GM12878 (cell line): ENCODE measurements around the gene RASL12. TPM values are rescaled to one million over a fixed set of nuclear protein-coding genes. Genes with fewer than 3 reads are reported as not detected.

Experiments used
- ATAC-seq: fragments of 200-7000 bp; cut with Tn5 transposase; 3 replicates; pipeline ENCODE4 v1.9.1; 2020; ENCODE audit warnings: mild to moderate bottlenecking, moderate library complexity
- BruUV-seq: library from RNA; stranded (reverse); fragments of 400-500 nt; replicated peaks from 2 replicates; lab custom pipeline; 2021; lab: Mats Ljungman, UMichigan
- CTCF ChIA-PET: fragments of 300-600 bp; sonication (Branson Sonifier 250); formaldehyde crosslinking; extraction: SDS; loops from one replicate; lab custom pipeline; 2021; ENCODE audit warnings: inconsistent platforms; lab: Yijun Ruan, JAX
- POLR2A ChIA-PET: fragments of 350-600 bp; formaldehyde crosslinking; extraction: SDS; loops from one replicate; lab custom pipeline; 2021; ENCODE audit warnings: inconsistent platforms; lab: Charles Lee
- RAD21 ChIA-PET: fragments of 300-600 bp; sonication (Branson Sonifier 250); formaldehyde crosslinking; loops from one replicate; lab custom pipeline; 2023; ENCODE audit warnings: antibody characterized with exemption; ENCODE audit not compliant: unreplicated experiment; lab: Charles Lee
- SMC1A ChIA-PET: fragments of 300-600 bp; sonication (Branson Sonifier 250); formaldehyde crosslinking; loops from one replicate; lab custom pipeline; 2023; ENCODE audit not compliant: unreplicated experiment, uncharacterized antibody; lab: Charles Lee
- DNase-seq: peaks from one replicate; pipeline ENCODE4 v3.0.0-alpha.2; 2011; ENCODE audit warnings: low read depth, low spot score
- FAIRE-seq: peaks from 3 replicates; lab custom pipeline; 2011; peaks lifted over from hg19 to GRCh38; lab: Jason Lieb, UNC
- H2AFZ ChIP-seq: 2 replicates; pipeline ENCODE4 v1.6.0; 2011; ENCODE audit warnings: low read depth, low read length, control low read depth; ENCODE audit not compliant: control insufficient read depth
- H3K27ac ChIP-seq: 2 replicates; pipeline ENCODE4 v1.5.1; 2011; ENCODE audit warnings: control low read depth; ENCODE audit not compliant: control insufficient read depth, insufficient read depth
- H3K27me3 ChIP-seq, 2 experiments: replicated peaks in 1 of 2; 2 replicates each; pipeline versions ENCODE4 v1.6.0 to v1.6.1; 2011; ENCODE audit warnings: low read length in 1 of 2; ENCODE audit not compliant: control insufficient read depth in 2 of 2, insufficient read depth in 2 of 2
- H3K36me3 ChIP-seq, 2 experiments: 2 replicates each; pipeline ENCODE4 v1.5.1; 2011; ENCODE audit warnings: low read length in 1 of 2; ENCODE audit not compliant: control insufficient read depth in 2 of 2, insufficient read depth in 2 of 2
- H3K4me1 ChIP-seq: 2 replicates; pipeline ENCODE4 v1.6.1; 2011; ENCODE audit warnings: mild to moderate bottlenecking, low read length, moderate library complexity, mixed read lengths; ENCODE audit not compliant: control insufficient read depth, insufficient read depth
- H3K4me2 ChIP-seq: 2 replicates; pipeline ENCODE4 v1.6.0; 2011; ENCODE audit warnings: control low read depth; ENCODE audit not compliant: control insufficient read depth, insufficient read depth
- H3K4me3 ChIP-seq: fragments of 200-600 bp; sonication (generic); 2 replicates; pipeline ENCODE4 v1.5.1; 2016
- H3K79me2 ChIP-seq: 2 replicates; pipeline ENCODE4 v1.6.0; 2011; ENCODE audit warnings: low read length; ENCODE audit not compliant: control insufficient read depth, insufficient read depth
- H3K9ac ChIP-seq: 2 replicates; pipeline ENCODE4 v1.8.0; 2011; ENCODE audit warnings: low read length, control low read depth, mixed read lengths; ENCODE audit not compliant: control insufficient read depth, insufficient read depth
- H3K9me3 ChIP-seq: replicated peaks from 3 replicates; pipeline ENCODE4 v1.5.1; 2011; ENCODE audit warnings: mild to moderate bottlenecking, low read length; ENCODE audit not compliant: control insufficient read depth, insufficient read depth
- H4K20me1 ChIP-seq: 2 replicates; pipeline ENCODE4 v1.6.0; 2011; ENCODE audit not compliant: control insufficient read depth, insufficient read depth
- CREB1 ChIP-seq: IDR thresholded peaks from 2 replicates; pipeline ENCODE4 v1.6.1; 2012; ENCODE audit warnings: low read depth, mild to moderate bottlenecking, inconsistent platforms
- FOXM1 ChIP-seq: IDR thresholded peaks from 2 replicates; pipeline ENCODE4 v1.6.1; 2012; ENCODE audit warnings: low read depth, mild to moderate bottlenecking, inconsistent platforms, low read length, moderate library complexity
- HDAC6 ChIP-seq: fragments of 200-600 bp; sonication (generic); IDR thresholded peaks from one replicate; pipeline ENCODE4 v1.8.0; 2017; ENCODE audit warnings: antibody characterized with exemption; ENCODE audit not compliant: unreplicated experiment
- JUND ChIP-seq: IDR thresholded peaks from 2 replicates; pipeline ENCODE4 v1.6.1; 2012; ENCODE audit warnings: low read depth, mild to moderate bottlenecking, low read length, improper control_type of control experiment, moderate library complexity
- LARP7 ChIP-seq: fragments of 450-650 bp; IDR thresholded peaks from 2 replicates; pipeline ENCODE4 v1.6.1; 2017; ENCODE audit warnings: mild to moderate bottlenecking
- PBX3 ChIP-seq: IDR thresholded peaks from 2 replicates; pipeline ENCODE4 v1.6.1; 2011; ENCODE audit warnings: mild to moderate bottlenecking, low read depth, low read length, moderate library complexity; ENCODE audit not compliant: insufficient replicate concordance
- POLR2AphosphoS5 ChIP-seq: IDR thresholded peaks from 2 replicates; pipeline ENCODE4 v1.6.1; 2011; ENCODE audit warnings: mild to moderate bottlenecking, low read length, inconsistent platforms
- RBBP5 ChIP-seq: fragments of 200-600 bp; sonication (generic); conservative IDR thresholded peaks from 2 replicates; pipeline ENCODE4 v1.6.1; 2016
- RELA ChIP-seq: fragments of 450-650 bp; IDR thresholded peaks from 2 replicates; pipeline ENCODE4 v1.8.0; 2014; ENCODE audit warnings: borderline replicate concordance; ENCODE audit not compliant: partially characterized antibody
- RELB ChIP-seq: fragments of 450-650 bp; IDR thresholded peaks from 2 replicates; pipeline ENCODE4 v1.6.1; 2017; ENCODE audit warnings: low read depth, mild to moderate bottlenecking, moderate library complexity
- SP1 ChIP-seq: IDR thresholded peaks from one replicate; pipeline ENCODE4 v1.6.1; 2011; ENCODE audit warnings: low read depth, low read length
- SUPT20H ChIP-seq: IDR thresholded peaks from 2 replicates; pipeline ENCODE4 v1.6.1; 2011; ENCODE audit warnings: low read depth, mild to moderate bottlenecking, low read length, moderate library complexity, borderline replicate concordance; ENCODE audit not compliant: control insufficient read depth
- SUZ12 ChIP-seq: fragments of 200-600 bp; sonication (generic); IDR thresholded peaks from one replicate; pipeline ENCODE4 v1.6.1; 2018; ENCODE audit warnings: antibody characterized with exemption, mild to moderate bottlenecking; ENCODE audit not compliant: unreplicated experiment
- ZNF24 ChIP-seq: fragments of 450-650 bp; IDR thresholded peaks from 2 replicates; pipeline ENCODE4 v1.6.1; 2017; ENCODE audit warnings: antibody characterized with exemption, mild to moderate bottlenecking
- WGBS: methylation state at CpG from one replicate; pipeline ENCODE4 v1.1.6; 2016; ENCODE audit warnings: low lambda C conversion rate; ENCODE audit not compliant: insufficient replicate concordance, insufficient coverage; ENCODE audit errors: missing lambda C conversion rate; 5-methylcytosine and 5-hydroxymethylcytosine counted together
- in situ Hi-C: fragments of 300-500 bp; cut with MboI; formaldehyde crosslinking; loops from 9 replicates; pipeline ENCODE4 v1.14.3; 2018; ENCODE audit warnings: mixed read lengths
- intact Hi-C: fragments of 100-400 bp; cut with micrococcal nuclease; formaldehyde crosslinking; loops from one replicate; pipeline ENCODE4 v1.14.2; 2022; ENCODE audit not compliant: unreplicated experiment
- polyA plus RNA-seq, 11 experiments: library from polyadenylated mRNA; depleted of rRNA in 4 of 11; unstranded in 6 of 11; stranded (reverse) in 5 of 11; fragments of >200 nt; fragmentation: Nextera tagmentation in 4 of 11; fragmentation: Illumina TruSeq in 1 of 11; extraction: Ambion mirVana in 4 of 11; extraction: Trizol in 1 of 11; gene quantifications; 1 replicate in 1 of 11; 2 replicates in 10 of 11; pipeline versions ENCODE4 v1.2.1 to v1.2.3, GENCODE V29; 2011 to 2016; ENCODE audit warnings: inconsistent platforms in 2 of 11, missing spikeins in 2 of 11, low read depth in 1 of 11
- total RNA-seq, 4 experiments: library from RNA; depleted of rRNA in 3 of 4; stranded (reverse); fragments of >200 nt in 3 of 4; fragmentation: Illumina TruSeq in 1 of 4; extraction: Trizol in 1 of 4; gene quantifications; 2 replicates each; pipeline versions ENCODE4 v1.2.1 to v1.2.3, GENCODE V29; 2013 to 2021

RASL12 gene
- total and polyA plus RNA-seq, 10 of the 15 experiments (the other 5 are each of a cell fraction or from before 2014, with no cell fraction given) = 0.06 to 0.10 TPM; not detected in 8

GRCh38 chr15:65087411-65087810, 19.6 kb upstream of the RASL12 start:
- ChIA-PET SMC1A (interaction anchor here (1.1 to 1.8 kb wide), 3 partner anchors 32 to 53 kb away, joined by 4 to 7 read pairs (median 5); no protein-coding TSS in a partner anchor), POLR2A (no interaction called here), CTCF (interaction anchor here (1.0 to 2.6 kb wide), 7 partner anchors 14 to 356 kb away, joined by 3 to 8 read pairs (median 5); no protein-coding TSS in a partner anchor), RAD21 (interaction anchor here (0.6 to 1.6 kb wide), 4 partner anchors 25 to 356 kb away, joined by 3 to 4 read pairs (median 3); no protein-coding TSS in a partner anchor)
- H3K9me3 ChIP-seq = no peaks in the 10 kb centered on the region
- no peak overlapping the region for H3K9ac ChIP-seq
- no peaks in the 10 kb centered on the region for H4K20me1 ChIP-seq
- no peak overlapping the region for H3K27ac ChIP-seq
- 64% methylated on average over 3 of the region's 3 CpGs for WGBS
- H3K27me3 ChIP-seq = peaks cover 0 to 6% of the 10 kb centered on the region in 2 experiments; a peak in 1 of 4 replicates
- ATAC-seq = no peak
- H3K36me3 ChIP-seq = no peaks in the 10 kb centered on the region
- TF ChIP-seq PBX3 = no peak
- no peak for TF ChIP-seq ZNF24
- no peak for TF ChIP-seq CREB1
- TF ChIP-seq POLR2AphosphoS5 = no peak
- TF ChIP-seq RBBP5 = no peak
- no peak for TF ChIP-seq SUZ12
- TF ChIP-seq SUPT20H = no peak
- TF ChIP-seq JUND = no peak
- no peak for TF ChIP-seq HDAC6
- TF ChIP-seq RELA = no peak
- no peak for TF ChIP-seq SP1
- no peak for TF ChIP-seq LARP7
- TF ChIP-seq FOXM1 = no peak
- no peak for TF ChIP-seq RELB
- in situ Hi-C loops (no loop called here), intact Hi-C loops (loop anchor here (10.0 kb wide), 1 partner anchor 353 kb away; no protein-coding TSS in a partner anchor)
- H3K4me3 ChIP-seq = no peak overlapping the region
- H2AFZ ChIP-seq = no peak overlapping the region
- no peak for DNase-seq
- no peak overlapping the region for H3K4me2 ChIP-seq
- no peak for FAIRE-seq
- no peaks in the 10 kb centered on the region for H3K79me2 ChIP-seq
- no TSS peak for BruUV-seq
- H3K4me1 ChIP-seq = no peaks in the 10 kb centered on the region
